Measurements from ENCODE around the gene THAP11.
"Not testable (repeated sequence)": the region's sequence is repeated elsewhere in the genome, so short reads cannot be mapped to it uniquely, and the experiment has no call there.

Gene THAP11

DNA sequence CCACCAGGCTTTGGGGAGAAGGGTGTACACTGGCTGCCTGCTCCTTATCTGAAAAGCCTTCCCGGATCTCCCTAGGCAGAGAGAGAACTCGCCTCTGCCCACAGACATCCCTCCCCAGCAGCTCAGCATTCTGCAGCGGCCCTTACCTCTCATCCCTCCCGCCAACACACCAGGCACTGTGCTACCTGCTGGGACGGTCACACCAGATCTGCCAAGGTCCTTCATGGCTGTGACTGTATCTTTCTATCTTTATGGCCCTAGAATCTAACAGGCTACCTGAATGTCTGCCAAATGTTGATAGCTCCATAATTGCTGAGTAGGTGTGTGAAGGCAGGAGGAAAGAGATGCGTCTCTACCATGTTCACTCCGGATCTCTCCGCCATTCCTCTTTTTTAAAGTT is 27.6 kb upstream of the THAP11 start:
- Mint-ChIP-seq H3K9me3 (no peaks in the 10 kb centered on the region), H3K27ac (ENCODE audit: low read depth) (no peak overlapping the region), H3K36me3 (ENCODE audit: insufficient read depth) (no peaks in the 10 kb centered on the region), H3K4me3 (no peak overlapping the region), H3K4me1 (no peaks in the 10 kb centered on the region), H3K27me3 (no peaks in the 10 kb centered on the region)
- ATAC-seq (replicated peaks; ENCODE audit: extremely low read depth, poor library complexity, severe bottlenecking) (no peak), DNase-seq (ENCODE audit: low spot score in 2 of 2) (no peak)

DNA sequence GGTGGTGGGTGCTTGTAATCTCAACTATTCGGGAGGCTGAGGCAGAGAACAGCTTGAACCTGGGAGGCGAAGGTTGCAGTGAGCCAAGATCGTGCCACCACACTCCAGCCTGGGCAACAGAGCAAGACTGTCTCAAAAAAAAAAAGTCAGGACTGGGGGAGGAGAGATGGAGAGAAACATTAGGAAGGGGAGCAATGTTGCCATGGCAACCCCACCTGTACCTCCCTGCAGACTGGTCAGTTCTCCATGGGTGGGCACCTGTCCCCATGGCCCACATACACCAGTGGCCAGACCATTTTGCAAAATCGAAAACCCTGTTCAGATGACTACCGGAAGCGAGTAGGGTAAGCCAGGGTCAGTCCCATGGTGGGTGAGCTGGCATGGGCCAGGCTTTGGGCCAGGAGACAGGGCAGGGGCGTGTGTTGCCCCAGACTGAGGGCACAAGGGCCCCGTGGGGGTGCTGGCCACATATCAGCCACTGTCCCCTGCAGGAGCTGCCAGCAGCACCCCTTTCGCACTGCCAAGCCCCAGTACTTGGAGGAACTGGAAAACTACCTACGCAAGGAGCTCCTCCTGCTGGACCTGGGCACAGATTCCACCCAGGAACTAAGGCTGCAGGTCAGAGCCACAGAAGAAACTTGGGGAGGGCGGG is 21.4 kb upstream of the THAP11 start:
- Mint-ChIP-seq H3K27ac (ENCODE audit: low read depth) (no peak overlapping the region), H3K27me3 (no peaks in the 10 kb centered on the region), H3K4me3 (no peak overlapping the region), H3K4me1 (no peaks in the 10 kb centered on the region), H3K36me3 (ENCODE audit: insufficient read depth) (no peaks in the 10 kb centered on the region), H3K9me3 (no peaks in the 10 kb centered on the region)
- DNase-seq (ENCODE audit: low spot score in 2 of 2) (no peak), ATAC-seq (replicated peaks; ENCODE audit: extremely low read depth, poor library complexity, severe bottlenecking) (no peak)

DNA sequence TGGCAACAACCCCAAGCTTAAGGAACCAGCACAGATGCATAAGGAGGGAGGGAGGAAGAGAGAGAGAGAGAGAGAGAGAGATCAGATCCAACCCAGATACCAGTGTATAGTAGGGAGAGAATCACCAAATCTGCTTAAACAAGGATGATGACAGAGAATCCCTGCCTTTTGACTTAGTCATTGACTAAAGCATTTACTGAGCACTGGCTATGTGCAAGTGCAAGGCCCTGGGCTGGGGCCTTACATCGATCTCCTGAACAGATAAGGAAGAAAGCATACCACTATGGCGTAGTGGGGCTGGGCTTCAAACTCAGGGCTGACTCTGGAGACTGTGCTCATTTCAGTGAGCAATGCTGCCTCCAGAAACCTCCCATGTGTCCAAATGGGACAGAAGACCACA is 19.6 kb upstream of the THAP11 start:
- ATAC-seq (replicated peaks; ENCODE audit: extremely low read depth, poor library complexity, severe bottlenecking): no peak
- no peak overlapping the region for H3K4me3 Mint-ChIP-seq

DNA sequence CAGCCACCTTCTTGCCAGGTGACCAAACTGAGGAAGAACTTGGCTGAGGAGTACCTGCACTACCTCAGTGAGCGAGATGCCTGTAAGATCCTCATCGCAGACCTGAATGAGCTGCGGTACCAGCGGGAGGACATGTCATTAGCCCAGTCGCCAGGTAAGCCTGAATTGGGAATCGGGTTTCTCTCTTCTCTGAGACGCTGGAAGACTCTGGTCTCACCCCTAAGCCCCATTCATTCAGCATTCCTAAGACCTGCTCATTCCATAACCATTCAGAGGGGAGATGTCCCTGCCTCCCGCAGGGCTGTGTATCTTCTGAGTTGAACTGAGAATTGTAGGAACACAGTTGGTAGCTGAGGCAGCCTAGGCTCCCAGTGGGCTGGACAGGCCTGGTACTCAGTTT is 17.0 kb upstream of the THAP11 start:
- Mint-ChIP-seq H3K27me3 (no peaks in the 10 kb centered on the region), H3K36me3 (ENCODE audit: insufficient read depth) (peaks cover 1% of the 10 kb centered on the region), H3K4me3 (no peak overlapping the region), H3K27ac (ENCODE audit: low read depth) (no peak overlapping the region), H3K9me3 (no peaks in the 10 kb centered on the region), H3K4me1 (no peaks in the 10 kb centered on the region)
- no peak for ATAC-seq (replicated peaks; ENCODE audit: extremely low read depth, poor library complexity, severe bottlenecking)
- no peak for DNase-seq (ENCODE audit: low spot score in 2 of 2)

More for the DNA sequence above, 19.6 kb upstream of the THAP11 start:
- Mint-ChIP-seq H3K27me3 (no peaks in the 10 kb centered on the region), H3K4me1 (no peaks in the 10 kb centered on the region), H3K36me3 (ENCODE audit: insufficient read depth) (no peaks in the 10 kb centered on the region), H3K9me3 (no peaks in the 10 kb centered on the region), H3K27ac (ENCODE audit: low read depth) (no peak overlapping the region)
- DNase-seq (ENCODE audit: low spot score in 2 of 2): no peak

DNA sequence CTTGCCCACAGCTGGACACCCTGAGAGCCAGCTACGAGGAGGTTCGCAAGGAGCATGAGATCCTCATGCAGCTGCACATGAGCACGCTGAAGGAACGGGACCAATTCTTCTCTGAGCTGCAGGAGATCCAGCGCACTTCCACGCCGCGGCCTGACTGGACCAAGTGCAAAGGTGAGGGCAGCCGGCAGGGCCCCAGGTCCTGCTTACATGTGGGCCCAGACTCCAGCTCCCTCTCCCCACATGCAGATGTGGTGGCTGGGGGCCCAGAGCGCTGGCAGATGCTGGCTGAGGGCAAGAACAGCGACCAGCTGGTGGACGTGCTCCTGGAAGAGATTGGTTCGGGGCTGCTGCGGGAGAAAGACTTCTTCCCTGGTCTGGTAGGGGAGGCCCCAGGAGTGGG is 16.2 kb upstream of the THAP11 start:
- no peak for DNase-seq (ENCODE audit: low spot score in 2 of 2)
- no peak overlapping the region for H3K4me3 Mint-ChIP-seq
- H3K9me3 Mint-ChIP-seq: no peaks in the 10 kb centered on the region
- H3K36me3 Mint-ChIP-seq (ENCODE audit: insufficient read depth): peaks cover 3% of the 10 kb centered on the region
- no peak for ATAC-seq (replicated peaks; ENCODE audit: extremely low read depth, poor library complexity, severe bottlenecking)
- H3K27ac Mint-ChIP-seq (ENCODE audit: low read depth): no peak overlapping the region
- no peaks in the 10 kb centered on the region for H3K27me3 Mint-ChIP-seq
- no peaks in the 10 kb centered on the region for H3K4me1 Mint-ChIP-seq

DNA sequence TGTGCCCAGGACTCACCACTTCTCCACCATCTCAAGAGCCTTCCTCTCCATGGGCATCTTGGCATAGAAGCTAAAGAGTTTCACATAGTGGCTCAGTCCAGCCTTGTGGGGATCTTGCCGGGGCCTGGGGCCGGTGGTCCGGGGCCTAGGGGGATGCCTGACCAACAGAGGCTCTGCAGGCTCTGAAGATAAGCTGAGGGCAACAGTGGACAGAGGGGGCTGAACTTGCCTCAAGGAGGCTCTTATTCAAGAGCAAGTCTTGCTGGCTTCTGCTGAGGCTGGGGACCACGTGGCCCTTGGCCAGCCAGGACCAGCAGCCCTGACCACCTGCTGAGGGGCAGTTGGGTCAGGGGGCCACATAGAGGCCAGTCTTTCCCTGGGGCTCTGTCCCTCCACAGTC is 13.5 kb upstream of the THAP11 start:
- Mint-ChIP-seq H3K4me3 (no peak overlapping the region), H3K27me3 (no peaks in the 10 kb centered on the region), H3K9me3 (no peaks in the 10 kb centered on the region), H3K27ac (ENCODE audit: low read depth) (no peak overlapping the region), H3K36me3 (ENCODE audit: insufficient read depth) (peaks cover 8% of the 10 kb centered on the region), H3K4me1 (peaks cover 16% of the 10 kb centered on the region)
- ATAC-seq (replicated peaks; ENCODE audit: extremely low read depth, poor library complexity, severe bottlenecking) (no peak), DNase-seq (ENCODE audit: low spot score in 2 of 2) (no peak)

DNA sequence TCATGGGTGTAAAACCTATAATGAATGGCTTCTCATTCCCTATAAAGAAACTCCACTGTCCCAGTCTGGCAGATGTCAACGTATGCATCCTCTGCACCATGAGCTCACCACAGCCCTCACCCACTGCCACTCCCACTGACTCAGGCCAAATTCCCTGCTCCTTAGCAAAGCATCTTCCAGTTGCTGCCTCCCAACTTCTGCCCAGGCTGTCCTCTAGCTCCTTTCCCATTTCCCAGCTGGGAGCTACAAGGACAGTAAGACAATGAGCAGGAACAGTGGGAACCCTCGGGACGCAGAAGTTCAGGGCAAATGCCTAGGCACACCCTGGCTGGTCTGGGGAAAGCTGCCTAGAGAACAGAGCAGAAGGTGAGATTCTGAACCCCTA is 9.1 kb upstream of the THAP11 start:
- H3K27ac Mint-ChIP-seq (ENCODE audit: low read depth): peak overlapping the region; percentile 83
- no peak for DNase-seq (ENCODE audit: low spot score in 2 of 2)
- no peaks in the 10 kb centered on the region for H3K27me3 Mint-ChIP-seq
- peaks cover 19% of the 10 kb centered on the region for H3K4me1 Mint-ChIP-seq
- no peaks in the 10 kb centered on the region for H3K9me3 Mint-ChIP-seq
- no peak for ATAC-seq (replicated peaks; ENCODE audit: extremely low read depth, poor library complexity, severe bottlenecking)
- peaks cover 11% of the 10 kb centered on the region for H3K36me3 Mint-ChIP-seq (ENCODE audit: insufficient read depth)
- H3K4me3 Mint-ChIP-seq: peak overlapping the region; percentile 97

DNA sequence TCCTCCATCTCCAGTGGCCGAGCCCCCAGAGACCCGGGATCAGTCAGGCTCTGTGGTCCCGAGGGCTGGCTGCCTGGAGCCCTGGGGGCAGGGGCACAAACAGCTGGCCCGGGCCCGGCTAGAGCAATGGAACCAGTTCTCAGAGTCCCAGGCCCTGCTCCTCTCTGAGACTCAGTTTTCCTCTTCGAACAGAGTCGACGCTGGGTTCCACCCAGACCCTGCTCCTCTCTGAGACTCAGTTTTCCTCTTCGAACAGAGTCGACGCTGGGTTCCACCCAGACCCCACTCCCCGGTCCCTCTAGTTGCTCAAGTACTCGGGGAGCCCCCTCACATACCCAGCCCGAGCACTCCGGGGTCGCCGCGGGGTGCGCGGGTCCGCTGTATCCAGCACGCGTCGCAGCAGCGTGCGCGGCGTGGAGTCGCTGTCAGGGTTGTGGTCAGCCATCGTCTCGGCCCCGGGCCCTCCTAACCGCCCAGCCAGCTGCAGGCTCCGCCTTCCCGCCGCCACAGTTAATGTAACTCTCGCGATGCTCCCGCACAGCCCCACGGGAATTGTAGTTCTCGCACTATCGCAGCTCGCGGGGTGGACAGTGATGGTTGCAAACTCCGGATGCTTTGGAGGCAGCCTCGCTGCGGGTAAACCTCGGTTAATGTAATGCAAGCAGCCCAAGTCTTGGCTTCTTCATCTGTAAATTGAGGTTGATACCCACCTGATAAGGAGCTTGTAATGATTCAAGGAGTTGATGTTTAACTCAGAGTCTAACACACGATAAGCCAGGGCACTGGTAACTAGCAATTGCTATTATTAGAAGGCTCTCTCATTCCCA is 8.5 kb upstream of the THAP11 start:
- H3K36me3 Mint-ChIP-seq (ENCODE audit: insufficient read depth): peaks cover 10% of the 10 kb centered on the region

DNA sequence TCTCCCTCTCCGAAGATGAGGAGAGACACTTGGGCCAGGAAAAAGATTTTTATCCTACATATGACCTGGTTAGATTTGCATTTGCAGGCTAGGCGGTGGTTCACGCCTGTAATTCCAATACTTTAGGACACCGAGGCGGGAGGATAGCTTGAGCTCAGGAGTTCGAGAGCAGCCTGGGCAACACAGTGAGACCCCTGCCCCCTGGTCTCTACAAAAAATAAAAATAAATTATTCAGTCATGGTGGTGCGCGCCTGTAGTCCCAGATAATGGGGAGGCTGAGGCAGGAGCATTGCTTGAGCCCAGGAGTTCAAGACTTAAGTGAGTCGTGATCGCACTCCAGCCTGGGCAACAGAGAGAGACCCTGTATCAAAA is 7.9 kb upstream of the THAP11 start:
- no peak for ATAC-seq (replicated peaks; ENCODE audit: extremely low read depth, poor library complexity, severe bottlenecking)
- H3K4me3 Mint-ChIP-seq: peak overlapping the region; percentile 97
- H3K27ac Mint-ChIP-seq (ENCODE audit: low read depth): peak overlapping the region; percentile 83
- H3K9me3 Mint-ChIP-seq: no peaks in the 10 kb centered on the region
- peaks cover 10% of the 10 kb centered on the region for H3K36me3 Mint-ChIP-seq (ENCODE audit: insufficient read depth)
- DNase-seq (ENCODE audit: low spot score in 2 of 2): no peak
- no peaks in the 10 kb centered on the region for H3K27me3 Mint-ChIP-seq
- peaks cover 19% of the 10 kb centered on the region for H3K4me1 Mint-ChIP-seq

More for the DNA sequence above, 8.5 kb upstream of the THAP11 start:
- DNase-seq (ENCODE audit: low spot score in 2 of 2) (peak; percentile 91 to 97), ATAC-seq (replicated peaks; ENCODE audit: extremely low read depth, poor library complexity, severe bottlenecking) (peak; percentile 98)
- Mint-ChIP-seq H3K9me3 (no peaks in the 10 kb centered on the region), H3K4me3 (peak overlapping the region; percentile 97), H3K27me3 (no peaks in the 10 kb centered on the region), H3K4me1 (peaks cover 19% of the 10 kb centered on the region), H3K27ac (ENCODE audit: low read depth) (peak overlapping the region; percentile 83)

DNA sequence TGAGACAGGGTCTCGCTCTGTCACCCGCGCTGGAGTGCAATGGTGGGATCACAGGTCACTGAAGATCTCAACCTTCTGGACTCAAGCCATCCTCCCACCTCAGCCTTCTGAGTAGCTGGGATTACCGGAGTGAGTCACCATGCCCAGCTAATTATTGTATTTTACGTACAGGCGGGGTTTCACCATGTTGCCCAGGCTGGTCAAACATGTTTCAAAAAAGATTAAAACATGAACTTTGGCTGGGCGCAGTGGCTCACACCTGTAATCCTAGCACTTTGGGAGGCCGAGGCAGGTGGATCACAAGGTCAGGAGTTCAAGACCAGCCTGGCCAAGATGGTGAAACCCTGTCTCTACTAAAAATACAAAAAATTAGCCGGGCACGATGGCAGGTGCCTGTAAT is 4.9 kb upstream of the THAP11 start:
- ATAC-seq (replicated peaks; ENCODE audit: extremely low read depth, poor library complexity, severe bottlenecking); H3K27me3 Mint-ChIP-seq: not testable (repeated sequence)

DNA sequence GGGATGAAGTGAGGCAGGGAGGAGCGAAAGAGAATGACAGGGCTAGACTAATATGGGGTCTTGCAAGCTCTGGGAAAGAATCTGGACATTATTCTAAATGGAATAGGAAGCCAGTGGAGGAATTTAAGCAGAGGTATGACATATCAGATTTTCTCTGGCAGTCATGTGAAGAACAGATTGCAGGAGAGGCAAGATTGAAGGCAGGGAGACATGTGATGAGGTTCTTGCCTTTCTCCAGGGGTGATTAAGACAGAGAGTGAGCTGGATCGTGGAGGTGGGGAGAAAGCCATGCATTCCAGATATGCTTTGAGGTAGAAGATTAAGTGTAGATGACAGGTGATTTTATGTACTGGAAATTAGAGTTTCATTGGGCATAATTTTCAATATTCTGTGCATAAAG is 4.3 kb upstream of the THAP11 start:
- ATAC-seq (replicated peaks; ENCODE audit: extremely low read depth, poor library complexity, severe bottlenecking) (no peak), DNase-seq (ENCODE audit: low spot score in 2 of 2) (no peak)
- no peaks in the 10 kb centered on the region for H3K9me3 Mint-ChIP-seq
- peaks cover 12% of the 10 kb centered on the region for H3K36me3 Mint-ChIP-seq (ENCODE audit: insufficient read depth)
- no peak overlapping the region for H3K4me3 Mint-ChIP-seq
- peaks cover 13% of the 10 kb centered on the region for H3K4me1 Mint-ChIP-seq
- H3K27ac Mint-ChIP-seq (ENCODE audit: low read depth): no peak overlapping the region
- H3K27me3 Mint-ChIP-seq: no peaks in the 10 kb centered on the region

More for the DNA sequence above, 4.9 kb upstream of the THAP11 start:
- not testable (repeated sequence) for H3K27ac Mint-ChIP-seq (ENCODE audit: low read depth); DNase-seq (ENCODE audit: low spot score in 2 of 2); H3K9me3 Mint-ChIP-seq; H3K4me3 Mint-ChIP-seq; H3K36me3 Mint-ChIP-seq (ENCODE audit: insufficient read depth)
- H3K4me1 Mint-ChIP-seq: peaks cover 17% of the 10 kb centered on the region

DNA sequence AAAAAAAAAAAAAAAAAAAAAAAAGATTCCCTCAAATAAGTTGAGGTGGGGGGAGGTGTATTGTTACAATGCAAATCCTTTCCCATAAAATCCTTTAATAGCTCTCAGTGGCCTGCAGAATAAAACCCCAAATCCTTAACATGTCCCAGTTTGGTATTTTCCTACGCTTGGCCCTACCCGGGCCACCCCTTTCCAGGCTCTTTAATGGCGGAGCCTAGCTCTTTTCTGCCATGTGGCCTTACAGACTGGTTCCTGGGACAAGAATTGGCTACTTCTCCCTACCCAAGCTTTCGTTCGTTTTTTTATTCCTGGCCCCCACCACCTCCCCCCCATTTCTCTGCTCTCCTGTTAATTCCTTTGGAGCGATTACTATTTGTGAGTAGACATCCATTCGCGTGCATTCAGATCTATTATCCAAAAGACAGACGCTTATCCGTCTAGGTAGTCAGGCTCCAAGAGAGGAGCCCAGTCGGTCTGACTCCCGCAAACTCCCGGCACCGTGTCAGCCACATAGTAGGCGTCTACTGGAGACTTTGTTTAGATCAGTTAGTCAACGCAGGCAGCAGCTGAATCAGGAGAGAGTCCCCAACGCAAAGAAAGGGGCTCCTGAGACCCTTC is 813 bp upstream of the THAP11 start:
- peaks cover 27% of the 10 kb centered on the region for H3K4me1 Mint-ChIP-seq
- peaks cover 12% of the 10 kb centered on the region for H3K36me3 Mint-ChIP-seq (ENCODE audit: insufficient read depth)
- no peak for DNase-seq (ENCODE audit: low spot score in 2 of 2)
- no peaks in the 10 kb centered on the region for H3K9me3 Mint-ChIP-seq
- H3K4me3 Mint-ChIP-seq: peak overlapping the region; percentile 86
- ATAC-seq (replicated peaks; ENCODE audit: extremely low read depth, poor library complexity, severe bottlenecking): no peak
- peak overlapping the region; percentile 90 for H3K27ac Mint-ChIP-seq (ENCODE audit: low read depth)
- H3K27me3 Mint-ChIP-seq: no peaks in the 10 kb centered on the region

All from central memory CD8-positive, alpha-beta T cell (primary cell).